GM21723 (cell line): ENCODE measurements around the gene YIPF5.

Experiments used
- ATAC-seq: cut with Tn5 transposase; IDR thresholded peaks from one replicate; pipeline ENCODE4 v1.9.1; 2021; ENCODE audit warnings: mild to moderate bottlenecking, moderate library complexity; ENCODE audit not compliant: unreplicated experiment

YIPF5 gene

DNA sequence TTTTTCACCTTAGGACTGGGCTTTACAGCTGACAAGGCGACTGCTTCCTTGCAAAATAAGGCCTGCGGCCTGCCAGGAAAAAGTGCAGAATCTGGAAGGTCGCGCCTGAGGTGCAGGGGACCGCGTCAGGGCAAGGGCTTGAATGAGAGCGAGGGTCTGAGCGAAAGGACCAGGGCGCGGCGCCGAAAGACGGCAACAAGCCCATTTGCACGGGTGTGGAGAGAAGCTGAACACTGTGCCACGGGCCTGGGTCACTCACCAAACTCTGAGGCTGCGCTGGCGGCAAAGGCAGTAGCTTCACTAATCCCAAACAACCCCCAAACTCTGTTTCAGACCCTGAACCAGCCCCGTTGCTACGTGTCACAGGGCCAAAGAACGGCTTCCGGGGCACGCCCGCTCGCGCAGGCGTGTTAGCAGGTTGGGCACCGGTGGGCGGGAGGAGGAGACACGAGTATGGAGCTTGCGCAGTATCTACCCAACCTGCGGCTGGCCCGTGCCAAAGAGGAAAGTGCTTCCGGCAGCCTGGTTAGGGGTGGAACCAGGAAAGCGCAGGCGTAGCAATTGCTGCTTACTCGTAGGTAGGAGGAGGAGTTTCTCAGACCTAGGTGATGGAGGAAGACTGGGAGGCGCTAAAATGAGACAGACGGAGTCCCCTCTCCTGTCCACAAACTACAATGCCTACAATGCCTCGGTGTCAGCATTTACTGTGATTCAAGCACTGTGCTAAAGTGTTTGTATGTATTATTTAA, at the start of gene YIPF5, which contains the start of gene KCTD16:
TSS of gene YIPF5 (minus strand) at position 384 of the 749 bp plus-strand sequence. CDS start 704 bp downstream, outside the sequence.
TSS of gene KCTD16 (plus strand) at position 598 of the 749 bp plus-strand sequence.
- peak; percentile 99 for ATAC-seq

- no peak for ATAC-seq
These were observed 49.4 kb upstream of the YIPF5 start for GRCh38 chr5:144219869-144220268.

GRCh38 chr5:144210655-144211054, 40.2 kb upstream of the YIPF5 start:
- ATAC-seq: no peak

DNA sequence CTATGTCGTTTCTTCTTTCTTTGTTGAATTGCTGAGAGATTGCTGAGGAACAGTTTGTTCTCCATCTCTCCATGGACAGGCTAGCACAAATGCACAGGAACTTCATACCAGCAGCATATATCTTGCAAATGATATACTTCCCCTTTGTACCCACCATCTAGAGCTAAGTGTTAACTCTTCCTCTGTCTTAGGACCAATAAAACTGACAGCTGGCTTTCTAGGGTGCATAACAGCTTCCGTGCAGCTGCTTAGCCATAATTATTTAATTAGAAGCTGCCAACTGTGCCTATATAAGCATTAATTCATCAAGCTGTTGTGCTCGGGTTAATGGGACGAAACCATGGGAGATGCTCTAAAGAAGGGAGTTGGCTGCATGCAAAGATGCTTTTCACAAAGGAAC, 38.9 kb upstream of the YIPF5 start:
- ATAC-seq: no peak

DNA sequence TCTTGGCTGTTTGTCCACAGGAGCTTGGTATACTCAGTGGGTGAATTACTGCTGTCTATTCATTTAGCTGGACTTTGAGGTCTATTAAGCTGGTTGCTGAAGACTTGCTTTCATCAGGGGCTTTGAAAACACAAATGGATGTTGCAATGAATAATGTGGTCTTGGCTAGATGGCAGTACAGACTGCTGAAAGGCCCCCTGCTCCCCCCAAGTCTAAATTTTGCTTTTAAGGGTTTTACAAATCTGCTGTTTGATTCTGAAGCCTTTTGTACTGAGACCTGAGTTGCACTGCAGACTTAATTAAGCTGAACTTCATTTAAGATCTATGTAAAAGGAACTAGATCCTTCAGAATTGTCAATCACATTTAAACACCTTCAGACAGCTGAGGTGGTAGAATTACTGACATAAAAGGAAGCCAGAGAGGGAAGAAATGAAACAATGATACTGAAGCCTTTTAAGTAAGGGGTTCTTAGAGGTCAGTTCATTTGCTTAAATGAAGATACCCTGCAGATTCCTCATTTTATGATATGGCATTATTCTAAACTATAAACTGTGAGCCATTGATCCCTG, 37.5 kb upstream of the YIPF5 start:
- no peak for ATAC-seq

DNA sequence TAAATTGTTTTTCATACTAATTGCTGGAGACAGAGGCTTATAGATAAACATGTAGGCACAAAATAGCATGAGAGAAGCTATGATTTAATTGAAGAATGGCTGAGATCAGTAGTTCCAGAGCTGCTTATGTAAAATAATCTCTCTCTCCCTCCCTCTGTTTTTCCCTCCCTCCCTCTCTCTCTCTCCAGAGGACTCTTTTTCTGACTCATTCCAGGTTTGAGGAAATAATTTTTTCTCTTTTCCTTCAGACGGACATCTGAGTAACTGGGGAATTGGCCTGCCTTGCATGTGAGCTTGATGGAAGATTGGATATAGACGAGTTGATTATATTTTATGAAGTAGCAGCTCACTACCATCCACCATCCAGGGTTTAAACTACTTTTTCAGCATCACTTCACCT, 35.7 kb upstream of the YIPF5 start:
- ATAC-seq: no peak

DNA sequence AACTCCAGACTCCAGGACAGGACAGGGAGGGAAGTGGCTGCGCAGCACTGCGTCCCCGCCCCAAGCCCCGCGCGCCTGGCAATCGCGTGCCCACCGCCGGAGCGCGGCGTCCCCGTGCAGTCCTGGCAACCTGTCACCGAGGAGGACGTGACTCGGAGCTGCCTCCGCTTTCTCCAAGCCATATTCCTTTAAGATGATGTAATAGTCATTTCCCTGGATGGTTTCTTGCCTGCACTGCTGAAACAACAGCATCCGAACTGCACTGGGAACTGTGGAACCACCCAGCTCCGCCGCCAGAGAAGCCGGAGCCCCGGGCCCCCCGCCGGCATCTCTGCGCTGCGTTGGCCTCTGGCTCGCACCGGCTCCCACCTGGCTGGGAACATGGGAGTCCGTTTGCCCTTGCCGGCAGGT, 34.7 kb upstream of the YIPF5 start:
- ATAC-seq: no peak

- ATAC-seq: peak; percentile 86
These were observed 33.5 kb upstream of the YIPF5 start for GRCh38 chr5:144203750-144204596.

- ATAC-seq: no peak
These were observed 32.3 kb upstream of the YIPF5 start for GRCh38 chr5:144202726-144203125.

DNA sequence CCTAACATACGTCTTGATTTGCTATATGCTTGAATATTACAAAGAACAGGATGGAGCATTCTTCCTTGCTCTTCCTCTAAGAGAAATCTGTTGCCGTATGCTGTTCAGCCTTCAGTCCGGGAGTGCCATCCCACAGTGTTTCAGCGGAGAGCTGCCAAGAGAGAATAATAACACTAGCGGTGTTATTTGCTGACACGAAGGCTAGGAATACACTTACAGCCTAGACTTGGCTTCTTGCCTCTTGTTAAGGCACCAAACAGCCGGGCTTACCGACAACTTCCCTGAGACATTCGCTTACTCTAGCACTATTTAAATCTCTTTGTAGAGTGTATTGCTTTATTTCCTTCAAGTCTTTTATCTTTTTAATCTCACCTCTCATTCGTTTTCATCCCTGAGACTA, 31.6 kb upstream of the YIPF5 start:
- no peak for ATAC-seq

DNA sequence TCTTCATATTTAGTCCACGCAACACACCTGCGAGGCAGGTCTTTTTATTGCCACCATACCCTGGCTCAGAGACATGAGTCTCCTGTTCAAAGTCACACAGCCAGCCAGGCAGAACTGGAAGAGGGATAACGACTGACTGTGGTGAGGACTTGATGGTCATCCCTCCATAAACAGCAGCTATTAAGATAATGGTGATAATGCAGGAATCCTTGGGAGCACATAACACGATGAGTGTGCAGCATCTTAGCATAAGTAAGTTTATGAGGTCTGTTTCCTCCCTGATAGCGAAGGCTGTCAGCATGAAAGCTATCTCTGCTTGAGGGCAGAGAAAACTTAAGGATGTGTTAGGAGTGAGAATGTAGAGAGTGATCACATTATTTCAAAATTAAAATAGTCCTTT, 31.1 kb upstream of the YIPF5 start:
- ATAC-seq: no peak

GRCh38 chr5:144198386-144198785, 27.9 kb upstream of the YIPF5 start:
- no peak for ATAC-seq

- ATAC-seq: no peak
These were observed 26.2 kb upstream of the YIPF5 start for GRCh38 chr5:144196612-144197011.

DNA sequence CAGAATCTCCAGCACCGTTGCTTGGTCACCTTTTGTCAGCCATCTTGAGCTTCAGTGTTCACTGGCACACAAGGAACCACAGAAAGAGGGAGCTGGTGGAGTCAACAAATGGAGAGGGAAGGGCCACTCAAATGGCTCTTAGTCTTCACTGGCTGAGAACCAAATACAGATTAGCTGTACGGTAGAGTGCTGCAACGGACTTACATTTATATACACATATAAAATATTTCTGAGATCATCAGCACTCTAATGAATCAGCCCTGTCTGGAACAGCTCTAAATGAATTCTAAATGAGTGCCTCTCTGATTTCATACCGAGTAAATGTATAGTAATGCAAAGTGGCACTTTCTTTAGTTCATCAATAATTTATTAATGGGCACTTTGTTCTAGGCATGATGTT, 25.0 kb upstream of the YIPF5 start:
- no peak for ATAC-seq

- ATAC-seq: no peak
These were observed 23.7 kb upstream of the YIPF5 start for GRCh38 chr5:144194144-144194543.

GRCh38 chr5:144192661-144193060, 22.2 kb upstream of the YIPF5 start:
- no peak for ATAC-seq

DNA sequence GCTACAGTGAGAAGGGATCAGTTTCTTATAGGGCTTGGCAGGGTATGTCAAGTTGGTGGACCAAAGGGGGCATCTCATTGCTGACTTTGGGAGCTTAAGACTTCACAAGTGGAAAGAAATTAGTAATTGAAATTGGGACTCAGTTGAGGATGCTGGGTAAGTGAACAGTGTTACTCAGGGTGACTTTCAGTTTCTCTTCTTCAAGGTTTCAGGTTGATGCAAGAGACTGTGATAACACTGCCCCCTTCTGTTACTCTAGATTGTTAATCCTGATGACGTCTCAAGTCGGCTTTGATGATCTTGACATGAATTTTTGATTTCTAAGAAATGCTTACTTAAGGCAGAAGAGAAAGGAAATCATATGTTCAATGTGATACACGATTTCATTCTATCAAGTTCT, 21.5 kb upstream of the YIPF5 start:
- ATAC-seq: peak; percentile 85

DNA sequence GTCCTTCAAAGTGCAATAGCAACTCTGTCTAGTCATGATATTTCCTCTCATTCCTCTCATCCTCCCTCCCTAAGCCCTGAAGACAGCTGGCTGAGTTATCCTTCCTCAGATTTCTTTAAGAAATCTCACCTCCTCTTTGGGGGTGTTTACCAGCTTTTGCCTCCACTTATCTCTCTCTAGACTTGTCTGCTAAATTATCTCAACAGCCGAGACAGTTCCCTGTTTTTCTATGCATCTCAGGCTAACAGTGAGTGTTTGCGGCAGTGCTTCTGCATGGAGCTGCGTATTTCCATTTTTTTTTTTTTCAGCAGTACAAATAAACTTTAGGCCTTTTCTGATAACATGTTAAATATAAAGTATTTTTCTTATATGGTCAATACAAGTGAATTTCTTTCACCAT, 21.1 kb upstream of the YIPF5 start:
- no peak for ATAC-seq

GRCh38 chr5:144189800-144190429, 19.5 kb upstream of the YIPF5 start:
- peak; percentile 64 for ATAC-seq

- ATAC-seq: peak; percentile 71
These were observed 17.3 kb upstream of the YIPF5 start for GRCh38 chr5:144187699-144188294.
